Sigmoid colon (tissue), 4 donors: Measurements from ENCODE around the gene TMC1.

Experiments used
- POLR2A ChIP-seq, 2 donors: fragments of 450-650 bp; IDR thresholded peaks; one replicate each; pipeline ENCODE4 v1.6.1; 2016; ENCODE audit warnings: antibody characterized with exemption in 2 of 2, mild to moderate bottlenecking in 2 of 2, moderate library complexity in 2 of 2
- POLR2AphosphoS5 ChIP-seq, 4 donors: sonication (generic); formaldehyde crosslinking; IDR thresholded peaks; one replicate each; pipeline ENCODE4 v1.6.1; 2017; ENCODE audit warnings: antibody characterized with exemption in 4 of 4
- TF ChIP-seq, protein P1 (sequence below), 4 experiments: fragments of 450-650 bp in 3 of 4; fragments of 200-600 bp in 1 of 4; IDR thresholded peaks; one replicate each; pipeline ENCODE4 v1.5.1; 2016 to 2019; ENCODE audit warnings: antibody characterized with exemption in 4 of 4, mild to moderate bottlenecking in 3 of 4, moderate library complexity in 2 of 4

- TF ChIP-seq, protein P1, sequence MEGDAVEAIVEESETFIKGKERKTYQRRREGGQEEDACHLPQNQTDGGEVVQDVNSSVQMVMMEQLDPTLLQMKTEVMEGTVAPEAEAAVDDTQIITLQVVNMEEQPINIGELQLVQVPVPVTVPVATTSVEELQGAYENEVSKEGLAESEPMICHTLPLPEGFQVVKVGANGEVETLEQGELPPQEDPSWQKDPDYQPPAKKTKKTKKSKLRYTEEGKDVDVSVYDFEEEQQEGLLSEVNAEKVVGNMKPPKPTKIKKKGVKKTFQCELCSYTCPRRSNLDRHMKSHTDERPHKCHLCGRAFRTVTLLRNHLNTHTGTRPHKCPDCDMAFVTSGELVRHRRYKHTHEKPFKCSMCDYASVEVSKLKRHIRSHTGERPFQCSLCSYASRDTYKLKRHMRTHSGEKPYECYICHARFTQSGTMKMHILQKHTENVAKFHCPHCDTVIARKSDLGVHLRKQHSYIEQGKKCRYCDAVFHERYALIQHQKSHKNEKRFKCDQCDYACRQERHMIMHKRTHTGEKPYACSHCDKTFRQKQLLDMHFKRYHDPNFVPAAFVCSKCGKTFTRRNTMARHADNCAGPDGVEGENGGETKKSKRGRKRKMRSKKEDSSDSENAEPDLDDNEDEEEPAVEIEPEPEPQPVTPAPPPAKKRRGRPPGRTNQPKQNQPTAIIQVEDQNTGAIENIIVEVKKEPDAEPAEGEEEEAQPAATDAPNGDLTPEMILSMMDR (IDR thresholded peaks at IDR 0.05), result no peak
- TF ChIP-seq POLR2A (IDR thresholded peaks at IDR 0.05) (no peak), POLR2AphosphoS5 (IDR thresholded peaks at IDR 0.05) (no peak)
Measured at GRCh38 chr9:72489986-72490385, 31.4 kb upstream of the TMC1 start.
